Panc1 (cell line): ENCODE measurements around the gene MED12L. TPM values are rescaled to one million over a fixed set of nuclear protein-coding genes. Genes with fewer than 3 reads are reported as not detected.

Source experiments
- ATAC-seq: fragments of 200-7000 bp; cut with Tn5 transposase; 2 replicates; pipeline ENCODE4 v1.9.1; 2020; ENCODE audit warnings: mild to moderate bottlenecking, moderate library complexity
- BruUV-seq: library from RNA; stranded (reverse); fragments of 400-500 nt; replicated peaks from 2 replicates; lab custom pipeline; 2021; lab: Mats Ljungman, UMichigan
- CTCF ChIA-PET: fragments of 300-600 bp; sonication (Branson Sonifier 250); formaldehyde crosslinking; loops from one replicate; lab custom pipeline; 2022; ENCODE audit warnings: antibody characterized with exemption; lab: Charles Lee
- POLR2A ChIA-PET: fragments of 300-600 bp; sonication (Branson Sonifier 250); formaldehyde crosslinking; loops from one replicate; lab custom pipeline; 2022; ENCODE audit warnings: antibody characterized with exemption; lab: Charles Lee
- DNase-seq: peaks from one replicate; pipeline ENCODE4 v3.0.0-alpha.2; 2010; ENCODE audit warnings: low read depth, low spot score
- H3K27ac ChIP-seq: 2 replicates; pipeline ENCODE4 v1.5.1; 2011; ENCODE audit warnings: mild to moderate bottlenecking, low read length, inconsistent platforms
- H3K27me3 ChIP-seq: fragments of 200-500 bp; sonication (Bioruptor generic); 2 replicates; pipeline ENCODE4 v1.6.0; 2014; ENCODE audit warnings: low read length, inconsistent platforms; ENCODE audit not compliant: control insufficient read depth, insufficient read depth
- H3K36me3 ChIP-seq: fragments of 200-500 bp; sonication (Bioruptor generic); 2 replicates; pipeline ENCODE4 v1.5.1; 2014; ENCODE audit warnings: inconsistent platforms, mild to moderate bottlenecking, low read length, moderate library complexity; ENCODE audit not compliant: control insufficient read depth, insufficient read depth
- H3K4me1 ChIP-seq: 2 replicates; pipeline ENCODE4 v1.5.1; 2011; ENCODE audit warnings: inconsistent platforms, mild to moderate bottlenecking, low read length, moderate library complexity; ENCODE audit not compliant: control insufficient read depth, insufficient read depth
- H3K4me3 ChIP-seq, 2 experiments: 2 replicates each; pipeline ENCODE4 v1.5.1; 2011 to 2012; ENCODE audit warnings: low read depth in 2 of 2, low read length in 2 of 2, mild to moderate bottlenecking in 2 of 2, inconsistent platforms in 1 of 2, moderate library complexity in 1 of 2
- H3K9me3 ChIP-seq: fragments of 200-500 bp; sonication (Bioruptor generic); 2 replicates; pipeline ENCODE4 v1.5.1; 2014; ENCODE audit warnings: low read depth, mild to moderate bottlenecking, inconsistent platforms, low read length, moderate library complexity; ENCODE audit not compliant: control insufficient read depth, insufficient read depth
- CTCF ChIP-seq: fragments of 450-650 bp; IDR thresholded peaks from 2 replicates; pipeline ENCODE4 v1.5.1; 2017; ENCODE audit warnings: mild to moderate bottlenecking
- POLR2AphosphoS5 ChIP-seq: IDR thresholded peaks from 2 replicates; pipeline ENCODE4 v1.6.1; 2012; ENCODE audit warnings: mild to moderate bottlenecking, low read depth, low read length, moderate library complexity
- REST ChIP-seq, 2 experiments: IDR thresholded peaks; 2 replicates each; pipeline ENCODE4 v1.6.1; 2011 to 2012; ENCODE audit warnings: low read depth in 2 of 2, control low read depth in 1 of 2, low read length in 1 of 2, mild to moderate bottlenecking in 1 of 2, moderate library complexity in 1 of 2; ENCODE audit not compliant: insufficient read depth in 1 of 2
- SIN3A ChIP-seq: IDR thresholded peaks from 2 replicates; pipeline ENCODE4 v1.6.1; 2012; ENCODE audit warnings: low read depth, mild to moderate bottlenecking, low read length, moderate library complexity, borderline replicate concordance; ENCODE audit not compliant: insufficient read depth
- TCF7L2 ChIP-seq: IDR thresholded peaks from 2 replicates; pipeline ENCODE4 v1.6.1; 2011; ENCODE audit warnings: mild to moderate bottlenecking, low read depth, low read length, inconsistent platforms
- in situ Hi-C: cut with HindIII; loops from 2 replicates; pipeline ENCODE4 v1.10.0; 2016; ENCODE audit warnings: low sequenced_read_pairs, low pct_unique_long_range_greater_than_20kb
- intact Hi-C: fragments of 100-400 bp; cut with micrococcal nuclease; formaldehyde crosslinking; loops from one replicate; pipeline ENCODE4 v1.10.0; 2022; ENCODE audit not compliant: unreplicated experiment
- total RNA-seq: library from RNA; stranded (reverse); gene quantifications from one replicate; pipeline ENCODE4 v1.2.1, GENCODE V29; 2021; ENCODE audit not compliant: unreplicated experiment

The MED12L gene
- total RNA-seq, 1 experiment from 2014 or later: 2.8 TPM

- POLR2A ChIA-PET: interaction anchor here (1.2 kb wide), 1 partner anchor 49 kb away, joined by 4 read pairs; no protein-coding TSS in a partner anchor
Measured at GRCh38 chr3:151171145-151171757, 85.8 kb downstream of the MED12L start.

GRCh38 chr3:151174351-151174750, 88.9 kb downstream of the MED12L start:
- no peak overlapping the region for H3K27ac ChIP-seq
- ChIA-PET POLR2A (no interaction called here), CTCF (no interaction called here)
- no peak for TF ChIP-seq TCF7L2
- TF ChIP-seq SIN3A: no peak
- no peak for TF ChIP-seq CTCF
- no peak for TF ChIP-seq REST (IDR thresholded peaks at IDR 0.05; ENCODE audit: insufficient read depth in 1 of 2, low read depth in 2 of 2, low read length in 1 of 2)
- TF ChIP-seq POLR2AphosphoS5: no peak
- in situ Hi-C loops: no loop called here
- ATAC-seq: no peak
- H3K36me3 ChIP-seq: no peaks in the 10 kb centered on the region
- BruUV-seq: no TSS peak
- H3K9me3 ChIP-seq: no peaks in the 10 kb centered on the region
- no peak for DNase-seq
- no peaks in the 10 kb centered on the region for H3K4me1 ChIP-seq
- no peaks in the 10 kb centered on the region for H3K27me3 ChIP-seq
- H3K4me3 ChIP-seq: no peak overlapping the region
- intact Hi-C loops: no loop called here

More at GRCh38 chr3:151171145-151171757, 85.8 kb downstream of the MED12L start:
- no peak overlapping the region for H3K4me3 ChIP-seq
- H3K36me3 ChIP-seq: no peaks in the 10 kb centered on the region
- H3K27ac ChIP-seq: no peak overlapping the region
- TF ChIP-seq SIN3A (no peak), CTCF (no peak), POLR2AphosphoS5 (no peak), REST (IDR thresholded peaks at IDR 0.05; ENCODE audit: insufficient read depth in 1 of 2, low read depth in 2 of 2, low read length in 1 of 2) (no peak), TCF7L2 (no peak)
- CTCF ChIA-PET: interaction anchor here (0.6 kb wide), 1 partner anchor 157 kb away, joined by 4 read pairs; no protein-coding TSS in a partner anchor
- no peaks in the 10 kb centered on the region for H3K9me3 ChIP-seq
- in situ Hi-C loops (no loop called here), intact Hi-C loops (no loop called here)
- no peak for ATAC-seq
- H3K4me1 ChIP-seq: no peaks in the 10 kb centered on the region
- no TSS peak for BruUV-seq
- no peaks in the 10 kb centered on the region for H3K27me3 ChIP-seq
- DNase-seq: no peak
